ENCODE measurements around the gene TRPM1. TPM values are rescaled to one million over a fixed set of nuclear protein-coding genes. Genes with fewer than 3 reads are reported as not detected.

The TRPM1 gene
- total and polyA plus RNA-seq, 9 of the 15 experiments (the other 6 are each of a cell fraction or from before 2014, with no cell fraction given) = 0.01 to 0.06 (median 0.03) TPM; not detected in 5

DNA sequence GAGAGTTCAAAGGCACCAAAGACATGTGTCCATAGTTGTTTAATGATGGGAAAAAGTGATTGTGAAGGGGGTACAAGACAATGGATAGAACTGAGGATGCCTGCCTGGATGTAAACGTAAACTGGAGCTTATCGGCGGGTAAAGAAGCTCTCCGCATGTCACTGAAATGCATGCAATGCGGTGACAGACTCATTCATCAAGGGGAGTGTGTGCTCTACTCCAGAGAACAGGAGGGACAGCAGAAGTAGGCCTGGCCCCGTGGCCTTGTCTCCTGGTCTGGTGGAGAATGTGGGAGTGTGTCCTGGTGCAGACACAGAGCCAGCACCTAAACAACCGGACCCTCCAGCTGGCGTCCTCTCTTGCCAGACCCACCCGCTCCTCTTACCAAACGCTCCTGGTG, 50.6 kb downstream of the TRPM1 start:
- DNase-seq (ENCODE audit: extremely low read depth in 1 of 4, low spot score in 3 of 4) (no peak), FAIRE-seq (no peak), ATAC-seq (no peak; the same call in 2 of the 3 replicates)
- Histone ChIP-seq H3K4me2 (ENCODE audit: insufficient read depth, low read length) (no peak overlapping the region), H3K27me3 (ENCODE audit: control insufficient read depth in 2 of 2, insufficient read depth in 2 of 2, low read length in 2 of 2) (peaks cover 21 to 48% of the 10 kb centered on the region in 2 experiments; a peak in 4 of 5 replicates), H3K36me3 (ENCODE audit: control insufficient read depth, insufficient read depth, low read length) (no peaks in the 10 kb centered on the region), H3K79me2 (ENCODE audit: control insufficient read depth, insufficient read depth, low read length) (no peaks in the 10 kb centered on the region), H3K27ac (ENCODE audit: extremely low read depth, low read depth, low read length) (no peak overlapping the region), H3K4me3 (no peak overlapping the region), H3K9me1 (ENCODE audit: control insufficient read depth, insufficient read depth, low read length) (no peaks in the 10 kb centered on the region), H4K20me1 (replicated peaks; ENCODE audit: control insufficient read depth, insufficient read depth, low read length) (no peaks in the 10 kb centered on the region; the same call in 1 of the 2 replicates), H3K4me1 (replicated peaks in 1 of 2; ENCODE audit: control insufficient read depth in 2 of 2, insufficient read depth in 2 of 2, low read length in 2 of 2) (no peaks in the 10 kb centered on the region), H3K9me3 (replicated peaks; ENCODE audit: control insufficient read depth, insufficient read depth, low read depth, low read length) (no peaks in the 10 kb centered on the region), H2AFZ (ENCODE audit: low read depth, low read length) (no peak overlapping the region), H3K9ac (ENCODE audit: insufficient read depth in 1 of 2, low read depth in 2 of 2, low read length in 2 of 2) (no peak overlapping the region)
- ChIA-PET POLR2A (interaction anchor here (0.7 kb wide), 1 partner anchor 11 kb away, joined by 7 read pairs; no protein-coding TSS in a partner anchor), CTCF (ENCODE audit: low intra/inter-chr PET ratio) (no interaction called here)
- WGBS (ENCODE audit: insufficient coverage, low coverage, missing lambda C conversion rate) = 4% methylated on average over 10 of the region's 10 CpGs
- BruUV-seq (replicated peaks) = no TSS peak
- intact Hi-C loops (cut with micrococcal nuclease) (no loop called here), in situ Hi-C loops (cut with MboI) (no loop called here)
- TF ChIP-seq ZNF197 (CRISPR knock-in tag; IDR thresholded peaks at IDR 0.05; ENCODE audit: low read depth) (no peak), NCOA6 (IDR thresholded peaks at IDR 0.05) (no peak), KLF16 (IDR thresholded peaks at IDR 0.05) (no peak), XRCC4 (IDR thresholded peaks at IDR 0.05; ENCODE audit: extremely low read depth, insufficient read depth, insufficient read length) (no peak), EHMT2 (IDR thresholded peaks at IDR 0.05) (no peak), KLF13 (tag; IDR thresholded peaks at IDR 0.05; ENCODE audit: borderline replicate concordance, low read depth) (no peak), EZH2 (IDR thresholded peaks at IDR 0.05; ENCODE audit: borderline replicate concordance, low read depth, low read length) (no peak), ZSCAN32 (CRISPR knock-in tag; IDR thresholded peaks at IDR 0.05) (no peak), HDAC3 (IDR thresholded peaks at IDR 0.05; ENCODE audit: borderline replicate concordance, partially characterized antibody) (no peak), ZFP1 (CRISPR knock-in tag; IDR thresholded peaks at IDR 0.05) (no peak), ZNF668 (CRISPR knock-in tag; IDR thresholded peaks at IDR 0.05) (no peak), NFIX (CRISPR knock-in tag; IDR thresholded peaks at IDR 0.05; ENCODE audit: low read depth) (no peak), ZNF75A (CRISPR knock-in tag; IDR thresholded peaks at IDR 0.05) (no peak)
- TF ChIP-seq, protein P1, sequence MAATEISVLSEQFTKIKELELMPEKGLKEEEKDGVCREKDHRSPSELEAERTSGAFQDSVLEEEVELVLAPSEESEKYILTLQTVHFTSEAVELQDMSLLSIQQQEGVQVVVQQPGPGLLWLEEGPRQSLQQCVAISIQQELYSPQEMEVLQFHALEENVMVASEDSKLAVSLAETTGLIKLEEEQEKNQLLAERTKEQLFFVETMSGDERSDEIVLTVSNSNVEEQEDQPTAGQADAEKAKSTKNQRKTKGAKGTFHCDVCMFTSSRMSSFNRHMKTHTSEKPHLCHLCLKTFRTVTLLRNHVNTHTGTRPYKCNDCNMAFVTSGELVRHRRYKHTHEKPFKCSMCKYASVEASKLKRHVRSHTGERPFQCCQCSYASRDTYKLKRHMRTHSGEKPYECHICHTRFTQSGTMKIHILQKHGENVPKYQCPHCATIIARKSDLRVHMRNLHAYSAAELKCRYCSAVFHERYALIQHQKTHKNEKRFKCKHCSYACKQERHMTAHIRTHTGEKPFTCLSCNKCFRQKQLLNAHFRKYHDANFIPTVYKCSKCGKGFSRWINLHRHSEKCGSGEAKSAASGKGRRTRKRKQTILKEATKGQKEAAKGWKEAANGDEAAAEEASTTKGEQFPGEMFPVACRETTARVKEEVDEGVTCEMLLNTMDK (IDR thresholded peaks at IDR 0.05; ENCODE audit: borderline replicate concordance, insufficient read depth, low read depth, low read length, poor library complexity, severe bottlenecking) = no peak
- TF ChIP-seq, protein P2, sequence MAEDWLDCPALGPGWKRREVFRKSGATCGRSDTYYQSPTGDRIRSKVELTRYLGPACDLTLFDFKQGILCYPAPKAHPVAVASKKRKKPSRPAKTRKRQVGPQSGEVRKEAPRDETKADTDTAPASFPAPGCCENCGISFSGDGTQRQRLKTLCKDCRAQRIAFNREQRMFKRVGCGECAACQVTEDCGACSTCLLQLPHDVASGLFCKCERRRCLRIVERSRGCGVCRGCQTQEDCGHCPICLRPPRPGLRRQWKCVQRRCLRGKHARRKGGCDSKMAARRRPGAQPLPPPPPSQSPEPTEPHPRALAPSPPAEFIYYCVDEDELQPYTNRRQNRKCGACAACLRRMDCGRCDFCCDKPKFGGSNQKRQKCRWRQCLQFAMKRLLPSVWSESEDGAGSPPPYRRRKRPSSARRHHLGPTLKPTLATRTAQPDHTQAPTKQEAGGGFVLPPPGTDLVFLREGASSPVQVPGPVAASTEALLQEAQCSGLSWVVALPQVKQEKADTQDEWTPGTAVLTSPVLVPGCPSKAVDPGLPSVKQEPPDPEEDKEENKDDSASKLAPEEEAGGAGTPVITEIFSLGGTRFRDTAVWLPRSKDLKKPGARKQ (CRISPR knock-in tag; IDR thresholded peaks at IDR 0.05) = no peak
- TF ChIP-seq, protein P3, sequence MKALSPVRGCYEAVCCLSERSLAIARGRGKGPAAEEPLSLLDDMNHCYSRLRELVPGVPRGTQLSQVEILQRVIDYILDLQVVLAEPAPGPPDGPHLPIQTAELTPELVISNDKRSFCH (CRISPR knock-in tag; IDR thresholded peaks at IDR 0.05) = no peak
- TF ChIP-seq, protein P3 (tag; IDR thresholded peaks at IDR 0.05) = no peak
